Neural crest cell (in vitro differentiated cells): ENCODE measurements around the gene C4B. TPM values are rescaled to one million over a fixed set of nuclear protein-coding genes. Genes with fewer than 3 reads are reported as not detected.
"Not testable (repeated sequence)": the region's sequence is repeated elsewhere in the genome, so short reads cannot be mapped to it uniquely, and the experiment has no call there.

Experiments used
- DNase-seq: peaks from one replicate; pipeline ENCODE4 v3.0.0; 2021; ENCODE audit warnings: low read depth, mixed read lengths, low spot score
- H3K27ac Mint-ChIP-seq: one replicate; pipeline ENCODE4 v1.8.0; 2021; ENCODE audit warnings: mild to moderate bottlenecking, mixed read lengths; ENCODE audit not compliant: unreplicated experiment
- H3K27me3 Mint-ChIP-seq: 2 replicates; pipeline ENCODE4 v1.8.0; 2021; ENCODE audit warnings: low read depth, mild to moderate bottlenecking, mixed read lengths
- H3K36me3 Mint-ChIP-seq: 2 replicates; pipeline ENCODE4 v1.8.0; 2021; ENCODE audit warnings: low read depth, mild to moderate bottlenecking, mixed read lengths
- H3K4me1 Mint-ChIP-seq: 2 replicates; pipeline ENCODE4 v1.8.0; 2021; ENCODE audit warnings: mixed read lengths
- H3K4me3 Mint-ChIP-seq: one replicate; pipeline ENCODE4 v1.8.0; 2021; ENCODE audit warnings: mild to moderate bottlenecking, mixed read lengths
- H3K9me3 Mint-ChIP-seq: 2 replicates; pipeline ENCODE4 v1.8.0; 2021; ENCODE audit warnings: mixed read lengths
- total RNA-seq: library from RNA; stranded (reverse); gene quantifications from 2 replicates; pipeline ENCODE4 v1.2.1, GENCODE V29; 2021

Gene C4B
- total RNA-seq, 1 donor from 2014 or later = 5.3 TPM

DNA sequence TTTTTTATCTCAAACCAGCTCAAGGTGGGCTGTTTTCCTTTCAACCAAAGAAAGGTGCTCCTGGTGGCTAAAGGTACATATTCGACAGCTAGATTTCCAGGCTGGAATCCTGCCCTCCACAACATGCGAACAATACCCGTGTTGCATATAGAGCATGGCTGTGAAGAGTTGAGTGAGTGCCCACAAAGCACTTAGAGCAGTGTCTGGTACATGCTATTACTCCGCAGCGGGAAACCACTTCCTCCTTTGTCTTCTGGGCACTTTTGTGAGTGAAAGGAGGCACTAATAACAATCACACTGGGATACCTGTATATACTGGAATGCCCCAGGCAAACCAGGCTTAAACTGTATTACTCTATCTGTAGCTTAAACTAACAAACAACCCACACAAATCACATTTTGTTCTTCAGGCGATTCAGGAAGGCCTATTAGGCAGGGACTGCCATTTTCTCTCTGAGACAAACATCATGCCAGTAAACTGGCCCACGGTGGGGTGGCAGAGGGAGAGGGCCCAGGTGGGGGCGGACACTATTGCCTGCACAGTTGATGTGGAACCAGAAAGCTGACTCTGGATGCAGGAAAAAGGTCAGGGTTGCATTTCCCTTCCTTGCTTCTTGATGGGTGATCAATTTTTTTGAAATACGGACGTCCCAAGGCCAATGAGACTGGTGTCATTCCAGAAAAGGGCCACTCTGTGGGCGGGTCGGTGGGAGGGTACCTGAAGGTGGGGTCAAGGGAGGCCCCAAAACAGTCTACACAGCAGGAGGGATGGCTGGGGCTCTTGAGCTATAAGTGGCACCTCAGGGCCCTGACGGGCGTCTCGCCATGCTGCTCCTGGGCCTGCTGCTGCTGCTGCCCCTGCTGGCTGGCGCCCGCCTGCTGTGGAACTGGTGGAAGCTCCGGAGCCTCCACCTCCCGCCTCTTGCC is 23.3 kb downstream of the C4B start, which contains the start of gene CYP21A2:
TSS of gene CYP21A2 (plus strand) at position 818 of the 927 bp plus-strand sequence. CDS start at position 826, 8 bp downstream.
- H3K9me3 Mint-ChIP-seq, H3K4me3 Mint-ChIP-seq, H3K36me3 Mint-ChIP-seq, H3K27me3 Mint-ChIP-seq, DNase-seq, H3K4me1 Mint-ChIP-seq, H3K27ac Mint-ChIP-seq: not testable (repeated sequence)

DNA sequence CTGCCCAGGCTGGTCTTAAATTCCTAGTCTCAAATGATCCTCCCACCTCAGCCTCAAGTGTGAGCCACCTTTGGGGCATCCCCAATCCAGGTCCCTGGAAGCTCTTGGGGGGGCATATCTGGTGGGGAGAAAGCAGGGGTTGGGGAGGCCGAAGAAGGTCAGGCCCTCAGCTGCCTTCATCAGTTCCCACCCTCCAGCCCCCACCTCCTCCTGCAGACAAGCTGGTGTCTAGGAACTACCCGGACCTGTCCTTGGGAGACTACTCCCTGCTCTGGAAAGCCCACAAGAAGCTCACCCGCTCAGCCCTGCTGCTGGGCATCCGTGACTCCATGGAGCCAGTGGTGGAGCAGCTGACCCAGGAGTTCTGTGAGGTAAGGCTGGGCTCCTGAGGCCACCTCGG is 24.3 kb downstream of the C4B start:
- H3K27me3 Mint-ChIP-seq, H3K4me3 Mint-ChIP-seq, H3K4me1 Mint-ChIP-seq, H3K27ac Mint-ChIP-seq, DNase-seq, H3K9me3 Mint-ChIP-seq, H3K36me3 Mint-ChIP-seq: not testable (repeated sequence)

DNA sequence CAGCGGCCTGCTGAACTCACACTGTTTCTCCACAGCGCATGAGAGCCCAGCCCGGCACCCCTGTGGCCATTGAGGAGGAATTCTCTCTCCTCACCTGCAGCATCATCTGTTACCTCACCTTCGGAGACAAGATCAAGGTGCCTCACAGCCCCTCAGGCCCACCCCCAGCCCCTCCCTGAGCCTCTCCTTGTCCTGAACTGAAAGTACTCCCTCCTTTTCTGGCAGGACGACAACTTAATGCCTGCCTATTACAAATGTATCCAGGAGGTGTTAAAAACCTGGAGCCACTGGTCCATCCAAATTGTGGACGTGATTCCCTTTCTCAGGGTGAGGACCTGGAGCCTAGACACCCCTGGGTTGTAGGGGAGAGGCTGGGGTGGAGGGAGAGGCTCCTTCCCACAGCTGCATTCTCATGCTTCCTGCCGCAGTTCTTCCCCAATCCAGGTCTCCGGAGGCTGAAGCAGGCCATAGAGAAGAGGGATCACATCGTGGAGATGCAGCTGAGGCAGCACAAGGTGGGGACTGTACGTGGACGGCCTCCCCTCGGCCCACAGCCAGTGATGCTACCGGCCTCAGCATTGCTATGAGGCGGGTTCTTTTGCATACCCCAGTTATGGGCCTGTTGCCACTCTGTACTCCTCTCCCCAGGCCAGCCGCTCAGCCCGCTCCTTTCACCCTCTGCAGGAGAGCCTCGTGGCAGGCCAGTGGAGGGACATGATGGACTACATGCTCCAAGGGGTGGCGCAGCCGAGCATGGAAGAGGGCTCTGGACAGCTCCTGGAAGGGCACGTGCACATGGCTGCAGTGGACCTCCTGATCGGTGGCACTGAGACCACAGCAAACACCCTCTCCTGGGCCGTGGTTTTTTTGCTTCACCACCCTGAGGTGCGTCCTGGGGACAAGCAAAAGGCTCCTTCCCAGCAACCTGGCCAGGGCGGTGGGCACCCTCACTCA is 25.0 kb downstream of the C4B start:
- H3K27me3 Mint-ChIP-seq, H3K27ac Mint-ChIP-seq: not testable (repeated sequence)

DNA sequence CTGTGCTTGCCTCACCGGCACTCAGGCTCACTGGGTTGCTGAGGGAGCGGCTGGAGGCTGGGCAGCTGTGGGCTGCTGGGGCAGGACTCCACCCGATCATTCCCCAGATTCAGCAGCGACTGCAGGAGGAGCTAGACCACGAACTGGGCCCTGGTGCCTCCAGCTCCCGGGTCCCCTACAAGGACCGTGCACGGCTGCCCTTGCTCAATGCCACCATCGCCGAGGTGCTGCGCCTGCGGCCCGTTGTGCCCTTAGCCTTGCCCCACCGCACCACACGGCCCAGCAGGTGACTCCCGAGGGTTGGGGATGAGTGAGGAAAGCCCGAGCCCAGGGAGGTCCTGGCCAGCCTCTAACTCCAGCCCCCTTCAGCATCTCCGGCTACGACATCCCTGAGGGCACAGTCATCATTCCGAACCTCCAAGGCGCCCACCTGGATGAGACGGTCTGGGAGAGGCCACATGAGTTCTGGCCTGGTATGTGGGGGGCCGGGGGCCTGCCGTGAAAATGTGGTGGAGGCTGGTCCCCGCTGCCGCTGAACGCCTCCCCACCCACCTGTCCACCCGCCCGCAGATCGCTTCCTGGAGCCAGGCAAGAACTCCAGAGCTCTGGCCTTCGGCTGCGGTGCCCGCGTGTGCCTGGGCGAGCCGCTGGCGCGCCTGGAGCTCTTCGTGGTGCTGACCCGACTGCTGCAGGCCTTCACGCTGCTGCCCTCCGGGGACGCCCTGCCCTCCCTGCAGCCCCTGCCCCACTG is 25.9 kb downstream of the C4B start:
- not testable (repeated sequence) for H3K9me3 Mint-ChIP-seq, H3K4me3 Mint-ChIP-seq, H3K36me3 Mint-ChIP-seq, H3K27ac Mint-ChIP-seq, H3K27me3 Mint-ChIP-seq, H3K4me1 Mint-ChIP-seq, DNase-seq

More for the DNA sequence above, 25.0 kb downstream of the C4B start:
- not testable (repeated sequence) for H3K4me1 Mint-ChIP-seq, H3K4me3 Mint-ChIP-seq, DNase-seq, H3K9me3 Mint-ChIP-seq, H3K36me3 Mint-ChIP-seq

DNA sequence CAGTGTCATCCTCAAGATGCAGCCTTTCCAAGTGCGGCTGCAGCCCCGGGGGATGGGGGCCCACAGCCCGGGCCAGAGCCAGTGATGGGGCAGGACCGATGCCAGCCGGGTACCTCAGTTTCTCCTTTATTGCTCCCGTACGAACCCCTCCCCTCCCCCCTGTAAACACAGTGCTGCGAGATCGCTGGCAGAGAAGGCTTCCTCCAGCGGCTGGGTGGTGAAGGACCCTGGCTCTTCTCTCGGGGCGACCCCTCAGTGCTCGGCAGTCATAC is 26.4 kb downstream of the C4B start:
- H3K27me3 Mint-ChIP-seq, H3K27ac Mint-ChIP-seq, H3K36me3 Mint-ChIP-seq, H3K4me1 Mint-ChIP-seq, DNase-seq, H3K9me3 Mint-ChIP-seq, H3K4me3 Mint-ChIP-seq: not testable (repeated sequence)

DNA sequence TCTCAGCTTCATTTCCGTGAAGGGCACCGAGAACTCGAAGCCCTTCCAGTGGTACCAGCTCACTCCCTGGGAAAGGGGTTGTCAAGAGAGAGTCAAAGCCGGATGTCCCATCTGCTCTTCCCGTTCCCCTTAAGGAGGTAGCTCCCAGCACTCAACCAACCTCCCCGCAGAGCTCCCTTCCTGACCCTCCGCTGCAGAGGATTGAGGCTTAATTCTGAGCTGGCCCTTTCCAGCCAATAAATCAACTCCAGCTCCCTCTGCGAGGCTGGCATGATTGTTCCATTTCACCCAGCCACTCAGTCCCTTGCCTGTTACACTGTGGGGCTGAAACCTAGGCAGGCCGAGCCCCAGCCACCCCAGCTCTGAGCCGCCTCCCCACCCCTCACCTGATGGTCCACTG is 26.8 kb downstream of the C4B start:
- H3K27ac Mint-ChIP-seq = peak overlapping the region; percentile 93
- H3K36me3 Mint-ChIP-seq, H3K9me3 Mint-ChIP-seq, H3K4me3 Mint-ChIP-seq, DNase-seq, H3K4me1 Mint-ChIP-seq, H3K27me3 Mint-ChIP-seq: not testable (repeated sequence)

DNA sequence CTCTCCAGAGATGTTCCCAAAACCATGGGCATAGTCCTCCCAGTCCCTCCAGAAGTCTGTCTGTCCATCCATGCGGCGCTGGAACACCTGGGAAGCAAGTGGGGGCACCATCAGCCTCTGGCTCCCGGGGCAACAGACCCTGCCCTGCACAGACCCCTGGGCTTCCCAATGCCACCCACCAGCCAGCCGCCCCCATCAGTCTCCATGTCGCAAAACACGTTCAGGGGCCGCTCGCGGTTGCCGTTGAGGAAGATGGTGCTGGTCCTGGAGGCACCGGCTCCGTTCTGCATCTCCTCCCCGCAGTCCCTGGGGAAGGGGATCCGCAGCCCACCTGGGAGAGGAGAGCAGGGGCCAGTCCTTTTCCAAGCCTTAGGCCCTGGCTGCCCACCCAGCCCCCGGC is 27.7 kb downstream of the C4B start:
- not testable (repeated sequence) for H3K36me3 Mint-ChIP-seq

DNA sequence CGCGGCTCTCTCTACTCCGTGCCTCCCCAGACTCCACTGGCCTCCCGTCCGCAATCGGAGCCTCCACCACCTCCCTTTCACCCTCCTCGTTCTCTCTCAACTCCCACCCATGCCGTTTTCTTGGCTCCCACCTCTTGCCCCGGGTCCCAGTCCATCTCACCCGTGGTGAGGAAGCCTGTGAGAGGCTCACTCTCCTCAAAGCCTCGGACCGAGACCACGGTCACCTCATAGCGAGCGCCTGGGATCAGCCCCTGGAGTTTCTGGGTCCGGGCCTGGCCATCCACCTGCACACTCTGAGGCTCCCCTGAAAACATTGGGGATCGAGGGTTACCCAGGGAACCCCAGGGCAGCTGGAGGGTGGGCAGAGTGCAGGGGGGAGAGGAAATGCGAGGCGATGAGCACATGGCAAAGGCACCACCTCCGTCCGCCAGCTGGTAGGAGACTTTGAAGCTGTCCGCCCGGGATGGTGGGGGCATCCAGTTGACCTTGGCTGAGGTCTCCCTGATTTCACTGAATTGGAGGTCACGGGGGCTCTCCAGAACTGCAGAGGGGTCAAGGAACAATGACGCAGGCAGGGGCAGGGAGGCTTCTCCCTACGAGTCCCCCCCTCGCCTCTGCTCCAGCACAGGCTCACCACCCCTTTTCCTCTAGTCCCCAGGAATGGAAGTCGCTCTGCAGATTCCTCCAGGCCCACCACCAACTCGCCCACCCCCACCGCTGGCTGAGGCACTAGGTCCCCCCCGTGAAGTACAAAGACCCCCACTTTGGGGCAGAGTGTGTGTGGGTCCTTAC is 29.2 kb downstream of the C4B start:
- not testable (repeated sequence) for H3K27me3 Mint-ChIP-seq, H3K9me3 Mint-ChIP-seq, H3K4me3 Mint-ChIP-seq, H3K4me1 Mint-ChIP-seq, DNase-seq, H3K27ac Mint-ChIP-seq, H3K36me3 Mint-ChIP-seq

More for the DNA sequence above, 27.7 kb downstream of the C4B start:
- not testable (repeated sequence) for H3K4me3 Mint-ChIP-seq, DNase-seq, H3K27me3 Mint-ChIP-seq, H3K9me3 Mint-ChIP-seq, H3K4me1 Mint-ChIP-seq, H3K27ac Mint-ChIP-seq

DNA sequence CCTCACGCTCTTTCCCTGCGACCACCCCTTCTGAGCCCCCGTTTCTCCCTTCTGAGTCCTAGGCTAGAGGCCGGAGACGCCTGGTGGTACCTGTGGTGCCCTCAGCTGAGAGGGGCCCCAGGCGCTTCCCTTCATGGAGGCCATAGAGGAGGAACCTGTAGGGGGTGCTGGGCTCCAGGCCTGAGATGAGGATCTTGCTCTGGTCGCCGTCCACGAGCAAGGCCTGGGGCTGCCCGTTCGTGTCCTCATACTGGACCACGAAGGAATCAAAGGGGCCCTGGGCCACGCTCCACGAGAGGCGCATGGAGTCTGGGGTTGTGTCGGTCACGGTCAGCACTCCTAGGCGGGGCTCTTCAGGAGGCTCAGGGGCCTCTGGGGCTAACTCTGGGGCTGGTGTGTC is 30.3 kb downstream of the C4B start:
- H3K27me3 Mint-ChIP-seq, H3K36me3 Mint-ChIP-seq, H3K27ac Mint-ChIP-seq, H3K9me3 Mint-ChIP-seq, H3K4me3 Mint-ChIP-seq, H3K4me1 Mint-ChIP-seq, DNase-seq: not testable (repeated sequence)
